HCT116 (cell line): ENCODE measurements around the gene HUNK. TPM values are rescaled to one million over a fixed set of nuclear protein-coding genes. Genes with fewer than 3 reads are reported as not detected.

Experiments used
- ATAC-seq: fragments of 200-7000 bp; cut with Tn5 transposase; 2 replicates; pipeline ENCODE4 v1.9.1; 2020; ENCODE audit warnings: mild to moderate bottlenecking, moderate library complexity
- BruUV-seq: library from RNA; stranded (reverse); fragments of 400-500 nt; replicated peaks from 2 replicates; lab custom pipeline; 2021; lab: Mats Ljungman, UMichigan
- CTCF ChIA-PET: fragments of 300-600 bp; sonication (Branson Sonifier 250); formaldehyde crosslinking; loops from one replicate; lab custom pipeline; 2021; ENCODE audit warnings: antibody characterized with exemption; lab: Charles Lee
- POLR2A ChIA-PET: fragments of 300-600, 350-600 bp; sonication (Branson Sonifier 250); formaldehyde crosslinking; loops from one replicate; lab custom pipeline; 2021; ENCODE audit warnings: antibody characterized with exemption; lab: Charles Lee
- RAD21 ChIA-PET, 2 experiments: fragments of 300-600 bp; sonication (Branson Sonifier 250); formaldehyde crosslinking; loops; one replicate each; lab custom pipeline; 2023; ENCODE audit warnings: low total read pairs in 2 of 2; ENCODE audit not compliant: uncharacterized antibody in 2 of 2, unreplicated experiment in 2 of 2, low non-redundant PET in 1 of 2; lab: Charles Lee
- DNase-seq: peaks from one replicate; pipeline ENCODE4 v3.0.0-alpha.2; 2010; ENCODE audit warnings: low read depth, low spot score
- H2AFZ ChIP-seq: fragments of 200-600 bp; shearing (Covaris generic), sonication (generic); 2 replicates; pipeline ENCODE4 v1.6.1; 2017; ENCODE audit warnings: low read depth, mixed run types, mixed read lengths, antibody characterized with exemption, low read length; ENCODE audit not compliant: poor library complexity, severe bottlenecking
- H3K27ac ChIP-seq: 2 replicates; pipeline ENCODE4 v1.5.1; 2012; ENCODE audit warnings: low read depth, low read length
- H3K27me3 ChIP-seq: fragments of 200-600 bp; sonication (generic); 2 replicates; pipeline ENCODE4 v1.6.1; 2016; ENCODE audit warnings: mixed run types, low read length, mixed read lengths; ENCODE audit not compliant: insufficient read depth
- H3K36me3 ChIP-seq, 2 experiments: fragments of 200-500 bp in 1 of 2; fragments of 200-600 bp in 1 of 2; sonication (Bioruptor generic) in 1 of 2; sonication (generic) in 1 of 2; 2 replicates each; pipeline versions ENCODE4 v1.5.1 to v1.6.1; 2014 to 2016; ENCODE audit warnings: low read length in 2 of 2, inconsistent platforms in 1 of 2, mixed read lengths in 1 of 2, mixed run types in 1 of 2; ENCODE audit not compliant: insufficient read depth in 2 of 2, control insufficient read depth in 1 of 2
- H3K4me1 ChIP-seq, 2 experiments: fragments of 200-600 bp in 1 of 2; sonication (generic) in 1 of 2; 2 replicates each; pipeline versions ENCODE4 v1.5.1 to v1.6.1; 2012 to 2017; ENCODE audit warnings: low read length in 2 of 2, inconsistent platforms in 1 of 2, mild to moderate bottlenecking in 1 of 2, mixed read lengths in 1 of 2, mixed run types in 1 of 2, moderate library complexity in 1 of 2; ENCODE audit not compliant: insufficient read depth in 2 of 2, control insufficient read depth in 1 of 2
- H3K4me2 ChIP-seq: fragments of 200-600 bp; sonication (generic); 2 replicates; pipeline ENCODE4 v1.6.1; 2017; ENCODE audit warnings: mixed run types, low read length, mixed read lengths
- H3K4me3 ChIP-seq, 2 experiments: fragments of 200-600 bp in 1 of 2; sonication (generic) in 1 of 2; replicated peaks in 1 of 2; 2 replicates each; pipeline ENCODE4 v1.5.1; 2011 to 2016; ENCODE audit warnings: low read length in 2 of 2, control low read depth in 1 of 2, low read depth in 1 of 2, mild to moderate bottlenecking in 1 of 2, mixed read lengths in 1 of 2, mixed run types in 1 of 2
- H3K79me2 ChIP-seq: fragments of 200-600 bp; sonication (generic); 2 replicates; pipeline ENCODE4 v1.6.1; 2017; ENCODE audit warnings: mild to moderate bottlenecking, mixed run types, low read length, moderate library complexity, mixed read lengths; ENCODE audit not compliant: insufficient read depth
- H3K9ac ChIP-seq: fragments of 200-600 bp; sonication (generic); 2 replicates; pipeline ENCODE4 v1.6.1; 2016; ENCODE audit warnings: low read length, mixed read lengths
- H3K9me2 ChIP-seq: fragments of 200-600 bp; sonication (generic), shearing (Covaris generic); 2 replicates; pipeline ENCODE4 v1.6.1; 2017; ENCODE audit warnings: mixed run types, mild to moderate bottlenecking, moderate library complexity; ENCODE audit not compliant: insufficient read depth
- H3K9me3 ChIP-seq, 2 experiments: fragments of 200-500 bp in 1 of 2; fragments of 200-600 bp in 1 of 2; sonication (Bioruptor generic) in 1 of 2; sonication (generic) in 1 of 2; 2 replicates each; pipeline ENCODE4 v1.6.1; 2014 to 2017; ENCODE audit warnings: low read length in 2 of 2, mixed read lengths in 2 of 2, inconsistent platforms in 1 of 2, low read depth in 1 of 2, mild to moderate bottlenecking in 1 of 2, mixed run types in 1 of 2, moderate library complexity in 1 of 2; ENCODE audit not compliant: control insufficient read depth in 1 of 2, insufficient read depth in 1 of 2
- H4K20me1 ChIP-seq: fragments of 200-600 bp; sonication (generic), shearing (Covaris generic); 2 replicates; pipeline ENCODE4 v1.6.1; 2017; ENCODE audit warnings: mixed run types, mild to moderate bottlenecking, moderate library complexity; ENCODE audit not compliant: insufficient read depth
- CBX3 ChIP-seq: IDR thresholded peaks from 2 replicates; pipeline ENCODE4 v1.6.1; 2012; ENCODE audit warnings: low read depth
- ELF1 ChIP-seq: IDR thresholded peaks from 2 replicates; pipeline ENCODE4 v1.6.1; 2012; ENCODE audit warnings: low read depth, borderline replicate concordance
- EZH2phosphoT487 ChIP-seq: fragments of 200-600 bp; IDR thresholded peaks from 2 replicates; pipeline ENCODE4 v1.6.1; 2018; ENCODE audit warnings: antibody characterized with exemption, borderline replicate concordance
- FOSL1 ChIP-seq: IDR thresholded peaks from 2 replicates; pipeline ENCODE4 v1.6.1; 2012; ENCODE audit warnings: low read depth
- JUND ChIP-seq: IDR thresholded peaks from 2 replicates; pipeline ENCODE4 v1.6.1; 2012
- MAX ChIP-seq: IDR thresholded peaks from 2 replicates; pipeline ENCODE4 v1.6.1; 2012
- POLR2AphosphoS5 ChIP-seq: IDR thresholded peaks from 2 replicates; pipeline ENCODE4 v1.6.1; 2011; ENCODE audit warnings: mild to moderate bottlenecking, low read depth, low read length, moderate library complexity
- SRF ChIP-seq: IDR thresholded peaks from 2 replicates; pipeline ENCODE4 v1.6.1; 2012; ENCODE audit warnings: low read depth
- TCF7L2 ChIP-seq: IDR thresholded peaks from 2 replicates; pipeline ENCODE4 v1.7.0; 2011; ENCODE audit warnings: borderline replicate concordance, inconsistent platforms; ENCODE audit not compliant: insufficient read depth, insufficient read length; ENCODE audit errors: extremely low read depth
- YY1 ChIP-seq: IDR thresholded peaks from 2 replicates; pipeline ENCODE4 v1.6.1; 2011; ENCODE audit warnings: low read length, low read depth, moderate library complexity, mild to moderate bottlenecking; ENCODE audit not compliant: insufficient replicate concordance; ENCODE audit errors: extremely low read depth
- ZFX ChIP-seq: fragments of 450-650 bp; IDR thresholded peaks from 2 replicates; pipeline ENCODE4 v1.6.1; 2017
- intact Hi-C: fragments of 100-400 bp; cut with micrococcal nuclease; formaldehyde crosslinking; loops from 2 replicates; pipeline ENCODE4 v1.10.0; 2022
- total RNA-seq: library from RNA; stranded (reverse); gene quantifications from one replicate; pipeline ENCODE4 v1.2.1, GENCODE V29; 2021; ENCODE audit not compliant: unreplicated experiment
- TF ChIP-seq, protein P1 (sequence below): IDR thresholded peaks from 2 replicates; pipeline ENCODE4 v1.6.1; 2011; ENCODE audit warnings: mild to moderate bottlenecking, low read length, moderate library complexity; ENCODE audit not compliant: insufficient replicate concordance; ENCODE audit errors: extremely low read depth

Gene HUNK
- total RNA-seq, 1 experiment from 2014 or later = not detected

- Histone ChIP-seq H3K9me2 (no peaks in the 10 kb centered on the region), H3K4me1 (peaks cover 0 to 6% of the 10 kb centered on the region in 2 experiments; a peak in 1 of 4 replicates), H3K9me3 (no peaks in the 10 kb centered on the region), H3K36me3 (no peaks in the 10 kb centered on the region), H4K20me1 (no peaks in the 10 kb centered on the region), H3K4me2 (peak overlapping the region; percentile 10; the same call in 1 of the 2 replicates), H3K79me2 (no peaks in the 10 kb centered on the region), H3K9ac (no peak overlapping the region), H3K27ac (no peak overlapping the region), H3K4me3 (no peak overlapping the region), H3K27me3 (no peaks in the 10 kb centered on the region), H2AFZ (peak overlapping the region; percentile 27)
- intact Hi-C loops = no loop called here
- BruUV-seq = no TSS peak
- ATAC-seq (no peak), DNase-seq (no peak)
- ChIA-PET RAD21 (no interaction called here), POLR2A (no interaction called here), CTCF (no interaction called here)
- TF ChIP-seq ZFX = no peak
- peak; percentile 55 for TF ChIP-seq ELF1
- TF ChIP-seq POLR2AphosphoS5 = no peak
Observed at GRCh38 chr21:31888936-31889371, 16.1 kb downstream of the HUNK start.

GRCh38 chr21:31889460-31889859 is 16.6 kb downstream of the HUNK start:
- no TSS peak for BruUV-seq
- Histone ChIP-seq H3K9ac (no peak overlapping the region), H3K36me3 (no peaks in the 10 kb centered on the region), H3K27me3 (no peaks in the 10 kb centered on the region), H3K27ac (no peak overlapping the region), H2AFZ (no peak overlapping the region), H3K4me3 (no peak overlapping the region), H3K4me2 (peak overlapping the region; percentile 10; the same call in 1 of the 2 replicates), H3K9me2 (no peaks in the 10 kb centered on the region), H3K79me2 (no peaks in the 10 kb centered on the region), H3K4me1 (peaks cover 0 to 6% of the 10 kb centered on the region in 2 experiments; a peak in 1 of 4 replicates), H3K9me3 (no peaks in the 10 kb centered on the region), H4K20me1 (no peaks in the 10 kb centered on the region)
- DNase-seq = no peak
- intact Hi-C loops = no loop called here
- TF ChIP-seq FOSL1 (no peak), TCF7L2 (no peak), MAX (no peak), CBX3 (no peak), SRF (no peak), EZH2phosphoT487 (no peak), JUND (no peak), YY1 (no peak)
- TF ChIP-seq, protein P1, sequence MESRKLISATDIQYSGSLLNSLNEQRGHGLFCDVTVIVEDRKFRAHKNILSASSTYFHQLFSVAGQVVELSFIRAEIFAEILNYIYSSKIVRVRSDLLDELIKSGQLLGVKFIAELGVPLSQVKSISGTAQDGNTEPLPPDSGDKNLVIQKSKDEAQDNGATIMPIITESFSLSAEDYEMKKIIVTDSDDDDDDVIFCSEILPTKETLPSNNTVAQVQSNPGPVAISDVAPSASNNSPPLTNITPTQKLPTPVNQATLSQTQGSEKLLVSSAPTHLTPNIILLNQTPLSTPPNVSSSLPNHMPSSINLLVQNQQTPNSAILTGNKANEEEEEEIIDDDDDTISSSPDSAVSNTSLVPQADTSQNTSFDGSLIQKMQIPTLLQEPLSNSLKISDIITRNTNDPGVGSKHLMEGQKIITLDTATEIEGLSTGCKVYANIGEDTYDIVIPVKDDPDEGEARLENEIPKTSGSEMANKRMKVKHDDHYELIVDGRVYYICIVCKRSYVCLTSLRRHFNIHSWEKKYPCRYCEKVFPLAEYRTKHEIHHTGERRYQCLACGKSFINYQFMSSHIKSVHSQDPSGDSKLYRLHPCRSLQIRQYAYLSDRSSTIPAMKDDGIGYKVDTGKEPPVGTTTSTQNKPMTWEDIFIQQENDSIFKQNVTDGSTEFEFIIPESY = no peak
- RAD21 ChIA-PET = no interaction called here
- CTCF ChIA-PET = no interaction called here
- ATAC-seq = no peak
- POLR2A ChIA-PET = no interaction called here
